ENCODE data around the gene ZNF443. TPM values are rescaled to one million over a fixed set of nuclear protein-coding genes. Genes with fewer than 3 reads are reported as not detected.
"Not testable (repeated sequence)": the region's sequence is repeated elsewhere in the genome, so short reads cannot be mapped to it uniquely, and the experiment has no call there.

ZNF443 gene
- total RNA-seq, 3 donors from 2014 or later (not counting 1 experiment from before 2014, with no cell fraction given): 3.5 to 6.1 (median 3.9) TPM

- Mint-ChIP-seq H3K36me3 (peaks cover 21% of the 10 kb centered on the region), H3K4me1 (no peaks in the 10 kb centered on the region), H3K27me3 (ENCODE audit: low read depth in 2 of 2) (no peaks in the 10 kb centered on the region), H3K9me3 (peaks cover 4 to 18% of the 10 kb centered on the region in 2 donors), H3K4me3 (no peak overlapping the region), H3K27ac (no peak overlapping the region)
- Histone ChIP-seq H3K27ac (ENCODE audit: low read length) (no peak overlapping the region), H3K9me3 (ENCODE audit: control insufficient read depth, insufficient read depth, low read length) (peaks cover 34% of the 10 kb centered on the region), H3K4me3 (ENCODE audit: low read length) (no peak overlapping the region), H3K36me3 (ENCODE audit: control insufficient read depth, insufficient read depth, low read length) (peaks cover 14% of the 10 kb centered on the region), H3K4me1 (ENCODE audit: control insufficient read depth, insufficient read depth, low read length) (no peaks in the 10 kb centered on the region), H3K27me3 (ENCODE audit: control insufficient read depth, insufficient read depth, low read length) (no peaks in the 10 kb centered on the region)
- no peak for TF ChIP-seq CTCF (IDR thresholded peaks at IDR 0.05)
- intact Hi-C loops (cut with micrococcal nuclease): no loop called here
- no peak for ATAC-seq
- DNase-seq: no peak
- 93% methylated on average over 3 of the region's 3 CpGs for WGBS (ENCODE audit: insufficient coverage)
Observed at GRCh38 chr19:12464769-12465168, 23.9 kb upstream of the ZNF443 start.

DNA sequence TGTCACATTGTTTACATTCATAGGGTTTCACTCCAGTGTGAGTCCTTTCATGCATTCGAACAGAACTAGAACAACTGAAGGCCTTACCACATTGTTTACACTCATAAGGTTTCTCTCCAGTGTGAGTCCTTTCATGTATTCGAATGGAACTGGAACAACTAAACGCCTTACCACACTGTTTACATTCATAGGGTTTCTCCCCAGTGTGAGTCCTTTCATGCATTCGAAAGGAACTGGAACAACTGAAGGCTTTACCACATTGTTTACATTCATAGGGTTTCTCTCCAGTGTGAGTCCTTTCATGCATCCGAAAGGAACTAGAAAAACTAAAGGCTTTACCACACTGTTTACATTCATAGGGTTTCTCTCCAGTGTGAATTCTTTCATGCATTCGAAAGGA is 23.3 kb upstream of the ZNF443 start:
- intact Hi-C loops (cut with micrococcal nuclease); H3K27me3 Mint-ChIP-seq (ENCODE audit: low read depth in 2 of 2); H3K4me3 Mint-ChIP-seq; H3K27me3 ChIP-seq (ENCODE audit: control insufficient read depth, insufficient read depth, low read length); ATAC-seq; H3K4me1 Mint-ChIP-seq; H3K4me3 ChIP-seq (ENCODE audit: low read length); H3K4me1 ChIP-seq (ENCODE audit: control insufficient read depth, insufficient read depth, low read length); H3K27ac Mint-ChIP-seq; H3K27ac ChIP-seq (ENCODE audit: low read length); DNase-seq: not testable (repeated sequence)
- H3K36me3 ChIP-seq (ENCODE audit: control insufficient read depth, insufficient read depth, low read length): peaks cover 14% of the 10 kb centered on the region
- H3K9me3 ChIP-seq (ENCODE audit: control insufficient read depth, insufficient read depth, low read length): peaks cover 31% of the 10 kb centered on the region
- Mint-ChIP-seq H3K36me3 (peaks cover 26% of the 10 kb centered on the region), H3K9me3 (peaks cover 6 to 18% of the 10 kb centered on the region in 2 donors)
- 99% methylated on average over 6 of the region's 6 CpGs for WGBS (ENCODE audit: insufficient coverage)

GRCh38 chr19:12453495-12453894 is 12.7 kb upstream of the ZNF443 start:
- Mint-ChIP-seq H3K27me3 (ENCODE audit: low read depth in 2 of 2) (no peaks in the 10 kb centered on the region), H3K9me3 (peaks cover 5 to 12% of the 10 kb centered on the region in 2 donors), H3K4me3 (no peak overlapping the region), H3K36me3 (peaks cover 17% of the 10 kb centered on the region), H3K27ac (no peak overlapping the region), H3K4me1 (no peaks in the 10 kb centered on the region)
- Histone ChIP-seq H3K27ac (ENCODE audit: low read length) (no peak overlapping the region), H3K4me1 (ENCODE audit: control insufficient read depth, insufficient read depth, low read length) (no peaks in the 10 kb centered on the region), H3K27me3 (ENCODE audit: control insufficient read depth, insufficient read depth, low read length) (no peaks in the 10 kb centered on the region), H3K9me3 (ENCODE audit: control insufficient read depth, insufficient read depth, low read length) (peaks cover 25% of the 10 kb centered on the region), H3K36me3 (ENCODE audit: control insufficient read depth, insufficient read depth, low read length) (no peaks in the 10 kb centered on the region), H3K4me3 (ENCODE audit: low read length) (no peak overlapping the region)
- no peak for TF ChIP-seq CTCF (IDR thresholded peaks at IDR 0.05)
- intact Hi-C loops (cut with micrococcal nuclease): no loop called here
- DNase-seq: no peak
- WGBS (ENCODE audit: insufficient coverage): 91% methylated on average over 6 of the region's 6 CpGs
- no peak for ATAC-seq

- intact Hi-C loops (cut with micrococcal nuclease): no loop called here
- Mint-ChIP-seq H3K27ac (no peak overlapping the region), H3K36me3 (peaks cover 10% of the 10 kb centered on the region), H3K9me3 (peaks cover 7 to 12% of the 10 kb centered on the region in 2 donors), H3K4me1 (no peaks in the 10 kb centered on the region), H3K27me3 (ENCODE audit: low read depth in 2 of 2) (no peaks in the 10 kb centered on the region), H3K4me3 (no peak overlapping the region)
- no peak for DNase-seq
- Histone ChIP-seq H3K9me3 (ENCODE audit: control insufficient read depth, insufficient read depth, low read length) (peaks cover 25% of the 10 kb centered on the region), H3K27me3 (ENCODE audit: control insufficient read depth, insufficient read depth, low read length) (no peaks in the 10 kb centered on the region), H3K36me3 (ENCODE audit: control insufficient read depth, insufficient read depth, low read length) (no peaks in the 10 kb centered on the region), H3K4me3 (ENCODE audit: low read length) (no peak overlapping the region), H3K4me1 (ENCODE audit: control insufficient read depth, insufficient read depth, low read length) (no peaks in the 10 kb centered on the region), H3K27ac (ENCODE audit: low read length) (no peak overlapping the region)
- no peak for ATAC-seq
- 84% methylated on average over 10 of the region's 10 CpGs for WGBS (ENCODE audit: insufficient coverage)
- no peak for TF ChIP-seq CTCF (IDR thresholded peaks at IDR 0.05)
Observed at GRCh38 chr19:12450844-12451243, 10.0 kb upstream of the ZNF443 start.

Measured in natural killer cell (primary cell).